Measurements from ENCODE around the gene ZNF496. TPM values are rescaled to one million over a fixed set of nuclear protein-coding genes. Genes with fewer than 3 reads are reported as not detected.

ZNF496 gene
- total RNA-seq, 1 experiment from 2014 or later = 36.4 TPM

DNA sequence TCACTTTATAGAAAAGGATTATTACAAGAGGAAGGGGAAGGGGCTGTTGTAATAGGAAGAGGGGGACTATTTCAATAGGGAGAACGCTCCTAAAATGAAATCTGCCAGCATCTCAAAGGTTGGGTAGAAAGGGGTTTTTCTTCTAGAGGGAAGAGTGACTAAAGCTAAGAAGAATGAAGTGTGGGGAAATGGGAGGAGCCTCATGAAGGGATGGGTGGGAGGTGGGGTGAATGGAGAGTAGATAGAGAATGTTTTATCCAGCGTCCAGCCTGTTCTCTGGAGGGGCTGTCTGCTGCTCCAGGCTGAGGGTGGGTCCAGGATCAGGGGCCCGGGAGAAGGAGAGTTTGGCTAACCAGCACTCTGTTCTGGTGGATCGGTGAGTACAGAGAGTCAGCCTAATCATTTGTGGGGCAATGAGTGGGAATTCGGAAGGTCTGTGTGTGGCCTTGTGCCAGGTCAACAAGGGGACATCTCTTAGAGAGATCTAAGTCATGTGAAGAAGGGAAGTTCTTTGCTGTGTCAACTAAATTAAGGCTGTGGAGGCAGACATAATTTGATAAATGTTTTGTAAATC lies 50.6 kb downstream of the ZNF496 start:
- TF ChIP-seq, protein P1, sequence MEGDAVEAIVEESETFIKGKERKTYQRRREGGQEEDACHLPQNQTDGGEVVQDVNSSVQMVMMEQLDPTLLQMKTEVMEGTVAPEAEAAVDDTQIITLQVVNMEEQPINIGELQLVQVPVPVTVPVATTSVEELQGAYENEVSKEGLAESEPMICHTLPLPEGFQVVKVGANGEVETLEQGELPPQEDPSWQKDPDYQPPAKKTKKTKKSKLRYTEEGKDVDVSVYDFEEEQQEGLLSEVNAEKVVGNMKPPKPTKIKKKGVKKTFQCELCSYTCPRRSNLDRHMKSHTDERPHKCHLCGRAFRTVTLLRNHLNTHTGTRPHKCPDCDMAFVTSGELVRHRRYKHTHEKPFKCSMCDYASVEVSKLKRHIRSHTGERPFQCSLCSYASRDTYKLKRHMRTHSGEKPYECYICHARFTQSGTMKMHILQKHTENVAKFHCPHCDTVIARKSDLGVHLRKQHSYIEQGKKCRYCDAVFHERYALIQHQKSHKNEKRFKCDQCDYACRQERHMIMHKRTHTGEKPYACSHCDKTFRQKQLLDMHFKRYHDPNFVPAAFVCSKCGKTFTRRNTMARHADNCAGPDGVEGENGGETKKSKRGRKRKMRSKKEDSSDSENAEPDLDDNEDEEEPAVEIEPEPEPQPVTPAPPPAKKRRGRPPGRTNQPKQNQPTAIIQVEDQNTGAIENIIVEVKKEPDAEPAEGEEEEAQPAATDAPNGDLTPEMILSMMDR (IDR thresholded peaks at IDR 0.05; ENCODE audit: insufficient read depth in 1 of 2, low read depth in 1 of 2, low read length in 1 of 2, severe bottlenecking in 1 of 2, unreplicated experiment in 1 of 2) = no peak
- no peak overlapping the region for H3K4me3 ChIP-seq (ENCODE audit: low read depth, low read length)
- H3K36me3 ChIP-seq (ENCODE audit: control insufficient read depth, insufficient read depth, low read length) = no peaks in the 10 kb centered on the region
- CTCF ChIA-PET = no interaction called here
- peaks cover 18% of the 10 kb centered on the region for H3K9me3 Mint-ChIP-seq (ENCODE audit: unreplicated experiment)
- no peaks in the 10 kb centered on the region for H3K9me3 ChIP-seq
- no peaks in the 10 kb centered on the region for H3K27me3 ChIP-seq (replicated peaks; ENCODE audit: control insufficient read depth, insufficient read depth, low read length)
- BruUV-seq (replicated peaks) = no TSS peak
- no peaks in the 10 kb centered on the region for H3K4me1 ChIP-seq
- peaks cover 10% of the 10 kb centered on the region for H3K4me1 Mint-ChIP-seq (ENCODE audit: low read depth, unreplicated experiment)
- H3K27ac Mint-ChIP-seq (ENCODE audit: unreplicated experiment) = no peak overlapping the region
- no peak overlapping the region for H3K4me3 Mint-ChIP-seq (ENCODE audit: unreplicated experiment)
- no peaks in the 10 kb centered on the region for H3K36me3 Mint-ChIP-seq (ENCODE audit: insufficient read depth, unreplicated experiment)
- no peaks in the 10 kb centered on the region for H3K27me3 Mint-ChIP-seq (ENCODE audit: insufficient read depth, unreplicated experiment)
- intact Hi-C loops (cut with micrococcal nuclease; ENCODE audit: unreplicated experiment) = no loop called here
- POLR2A ChIA-PET = interaction anchor here (0.5 kb wide), 1 partner anchor 50 kb away, joined by 3 read pairs; no protein-coding TSS in a partner anchor
- DNase-seq = no peak

DNA sequence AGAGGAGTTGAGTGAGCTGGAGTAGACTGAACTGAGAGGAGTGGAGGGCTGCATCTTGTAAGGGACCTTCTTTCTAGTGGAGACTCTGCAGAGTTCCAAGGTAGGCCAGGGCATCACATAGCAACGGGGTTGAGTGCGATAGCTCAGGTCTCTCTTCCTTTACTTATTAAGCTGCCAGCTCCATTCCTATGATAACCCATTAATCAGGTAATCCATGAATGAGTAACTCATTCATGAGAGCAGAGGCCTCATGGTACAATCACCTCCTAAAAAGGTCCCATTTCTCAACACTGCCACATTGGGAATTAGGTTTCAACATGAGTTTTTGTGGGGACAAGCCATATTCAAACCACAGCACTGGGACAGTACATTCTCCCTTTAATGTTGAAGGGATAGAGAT lies 54.5 kb downstream of the ZNF496 start:
- TF ChIP-seq, protein P1 (IDR thresholded peaks at IDR 0.05; ENCODE audit: insufficient read depth in 1 of 2, low read depth in 1 of 2, low read length in 1 of 2, severe bottlenecking in 1 of 2, unreplicated experiment in 1 of 2) = no peak
- BruUV-seq (replicated peaks) = no TSS peak
- CTCF ChIA-PET = no interaction called here
- no peak overlapping the region for H3K27ac Mint-ChIP-seq (ENCODE audit: unreplicated experiment)
- peaks cover 10% of the 10 kb centered on the region for H3K4me1 Mint-ChIP-seq (ENCODE audit: low read depth, unreplicated experiment)
- H3K9me3 ChIP-seq = no peaks in the 10 kb centered on the region
- H3K27me3 ChIP-seq (replicated peaks; ENCODE audit: control insufficient read depth, insufficient read depth, low read length) = no peaks in the 10 kb centered on the region
- no peaks in the 10 kb centered on the region for H3K27me3 Mint-ChIP-seq (ENCODE audit: insufficient read depth, unreplicated experiment)
- DNase-seq = no peak
- no peaks in the 10 kb centered on the region for H3K36me3 ChIP-seq (ENCODE audit: control insufficient read depth, insufficient read depth, low read length)
- H3K4me3 Mint-ChIP-seq (ENCODE audit: unreplicated experiment) = no peak overlapping the region
- POLR2A ChIA-PET = no interaction called here
- no peak overlapping the region for H3K4me3 ChIP-seq (ENCODE audit: low read depth, low read length)
- H3K4me1 ChIP-seq = no peaks in the 10 kb centered on the region
- no peaks in the 10 kb centered on the region for H3K36me3 Mint-ChIP-seq (ENCODE audit: insufficient read depth, unreplicated experiment)
- H3K9me3 Mint-ChIP-seq (ENCODE audit: unreplicated experiment) = peaks cover 23% of the 10 kb centered on the region
- intact Hi-C loops (cut with micrococcal nuclease; ENCODE audit: unreplicated experiment) = no loop called here

DNA sequence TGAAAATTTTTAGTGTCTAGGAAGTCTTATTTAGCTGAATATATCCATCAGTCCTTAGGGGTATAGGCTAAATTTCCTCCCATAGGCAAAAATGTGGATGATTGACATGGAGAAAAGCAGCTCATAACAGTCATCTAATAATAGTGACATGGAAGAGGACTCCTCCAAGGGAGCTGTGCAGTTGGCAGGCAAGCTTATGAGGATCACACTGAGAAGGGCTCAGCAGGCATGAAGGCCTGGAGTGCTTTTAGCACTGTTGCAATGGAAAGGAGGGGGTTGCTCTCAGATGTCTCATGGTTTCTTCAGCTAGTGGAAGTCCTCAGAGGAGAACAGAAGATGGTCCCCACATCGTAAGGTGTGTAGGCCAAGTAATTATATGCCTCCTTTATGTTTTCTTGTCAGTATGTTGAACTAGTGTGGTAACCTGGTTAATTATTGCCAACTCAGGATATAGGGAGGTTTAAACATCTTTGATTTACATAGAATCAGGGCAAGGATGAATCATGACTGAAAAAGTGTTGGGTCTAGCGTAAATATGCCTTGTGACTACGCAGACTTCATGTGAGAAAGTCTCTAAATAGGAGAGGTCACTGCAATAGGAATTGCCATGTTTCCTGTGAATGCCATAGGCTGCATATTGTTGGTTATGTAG lies 56.9 kb downstream of the ZNF496 start:
- no TSS peak for BruUV-seq (replicated peaks)
- H3K4me3 Mint-ChIP-seq (ENCODE audit: unreplicated experiment) = no peak overlapping the region
- H3K36me3 ChIP-seq (ENCODE audit: control insufficient read depth, insufficient read depth, low read length) = no peaks in the 10 kb centered on the region
- POLR2A ChIA-PET = no interaction called here
- peaks cover 41% of the 10 kb centered on the region for H3K9me3 Mint-ChIP-seq (ENCODE audit: unreplicated experiment)
- TF ChIP-seq, protein P1 (IDR thresholded peaks at IDR 0.05; ENCODE audit: insufficient read depth in 1 of 2, low read depth in 1 of 2, low read length in 1 of 2, severe bottlenecking in 1 of 2, unreplicated experiment in 1 of 2) = no peak
- H3K9me3 ChIP-seq = no peaks in the 10 kb centered on the region
- H3K27me3 ChIP-seq (replicated peaks; ENCODE audit: control insufficient read depth, insufficient read depth, low read length) = no peaks in the 10 kb centered on the region
- H3K4me1 ChIP-seq = no peaks in the 10 kb centered on the region
- H3K36me3 Mint-ChIP-seq (ENCODE audit: insufficient read depth, unreplicated experiment) = no peaks in the 10 kb centered on the region
- H3K4me1 Mint-ChIP-seq (ENCODE audit: low read depth, unreplicated experiment) = no peaks in the 10 kb centered on the region
- DNase-seq = no peak
- no peaks in the 10 kb centered on the region for H3K27me3 Mint-ChIP-seq (ENCODE audit: insufficient read depth, unreplicated experiment)
- no peak overlapping the region for H3K27ac Mint-ChIP-seq (ENCODE audit: unreplicated experiment)
- intact Hi-C loops (cut with micrococcal nuclease; ENCODE audit: unreplicated experiment) = no loop called here
- H3K4me3 ChIP-seq (ENCODE audit: low read depth, low read length) = no peak overlapping the region
- CTCF ChIA-PET = no interaction called here
